Fibroblast of lung (primary cell): ENCODE results near the gene MYLK3. TPM values are rescaled to one million over a fixed set of nuclear protein-coding genes. Genes with fewer than 3 reads are reported as not detected.

Experiments
- DNase-seq, 2 donors: peaks; one replicate each; pipeline versions ENCODE4 v3.0.0 to v3.0.0-alpha.2; 2010; ENCODE audit warnings: low read depth in 2 of 2
- H2AFZ ChIP-seq: 2 replicates; pipeline ENCODE4 v1.5.1; 2012; ENCODE audit warnings: low read length, control low read depth, inconsistent platforms
- H3K27ac ChIP-seq: 2 replicates; pipeline ENCODE4 v1.5.1; 2011; ENCODE audit warnings: low read length, control low read depth; ENCODE audit not compliant: insufficient read depth
- H3K27me3 ChIP-seq: 2 replicates; pipeline ENCODE4 v1.5.1; 2011; ENCODE audit warnings: mild to moderate bottlenecking, low read length; ENCODE audit not compliant: control insufficient read depth, insufficient read depth
- H3K36me3 ChIP-seq: 2 replicates; pipeline ENCODE4 v1.5.1; 2011; ENCODE audit warnings: low read length; ENCODE audit not compliant: control insufficient read depth, insufficient read depth
- H3K4me1 ChIP-seq: 2 replicates; pipeline ENCODE4 v1.5.1; 2011; ENCODE audit warnings: low read length; ENCODE audit not compliant: control insufficient read depth, insufficient read depth; ENCODE audit errors: extremely low read depth
- H3K4me2 ChIP-seq: 2 replicates; pipeline ENCODE4 v1.5.1; 2011; ENCODE audit warnings: low read length, control low read depth; ENCODE audit not compliant: insufficient read depth; ENCODE audit errors: extremely low read depth
- H3K4me3 ChIP-seq, 4 experiments: fragments of 200-600 bp in 1 of 4; sonication (generic) in 1 of 4; replicated peaks in 1 of 4; 2 replicates each; pipeline ENCODE4 v1.5.1; 2011 to 2016; ENCODE audit warnings: low read length in 4 of 4, low read depth in 3 of 4, mild to moderate bottlenecking in 3 of 4, control low read depth in 2 of 4, inconsistent platforms in 1 of 4, mixed read lengths in 1 of 4; ENCODE audit not compliant: insufficient read depth in 1 of 4; ENCODE audit errors: control extremely low read depth in 1 of 4
- H3K79me2 ChIP-seq: 2 replicates; pipeline ENCODE4 v1.5.1; 2012; ENCODE audit warnings: mild to moderate bottlenecking, low read length, inconsistent platforms; ENCODE audit not compliant: control insufficient read depth, insufficient read depth
- H3K9ac ChIP-seq: 2 replicates; pipeline ENCODE4 v1.5.1; 2011; ENCODE audit warnings: mild to moderate bottlenecking, low read length, control low read depth; ENCODE audit not compliant: insufficient read depth
- H3K9me3 ChIP-seq: 2 replicates; pipeline ENCODE4 v1.5.1; 2012; ENCODE audit warnings: low read depth, low read length; ENCODE audit not compliant: control insufficient read depth, insufficient read depth
- H4K20me1 ChIP-seq: 2 replicates; pipeline ENCODE4 v1.5.1; 2011; ENCODE audit warnings: low read length; ENCODE audit not compliant: control insufficient read depth, insufficient read depth; ENCODE audit errors: extremely low read depth
- EZH2 ChIP-seq: IDR thresholded peaks from 2 replicates; pipeline ENCODE4 v1.5.1; 2012; ENCODE audit warnings: low read length, control low read depth, mild to moderate bottlenecking; ENCODE audit errors: missing control alignments
- polyA plus RNA-seq, 2 donors: library from polyadenylated mRNA; depleted of rRNA in 1 of 2; stranded (reverse) in 1 of 2; unstranded in 1 of 2; fragments of >200 nt; gene quantifications; 2 replicates each; pipeline ENCODE4 v1.2.1, GENCODE V29; 2011 to 2012; ENCODE audit warnings: missing spikeins in 1 of 2
- total RNA-seq: library from RNA; depleted of rRNA; stranded (reverse); fragments of >200 nt; gene quantifications from 2 replicates; pipeline ENCODE4 v1.2.1, GENCODE V29; 2014
- TF ChIP-seq, protein P1 (sequence below), 2 donors: IDR thresholded peaks in 1 of 2; conservative IDR thresholded peaks in 1 of 2; 1 replicate in 1 of 2; 2 replicates in 1 of 2; pipeline ENCODE4 v1.5.1; 2011 to 2012; ENCODE audit warnings: low read length in 2 of 2, control low read depth in 1 of 2, inconsistent platforms in 1 of 2, low read depth in 1 of 2, mild to moderate bottlenecking in 1 of 2

MYLK3 gene
- total and polyA plus RNA-seq, 2 donors (not counting 1 experiment from before 2014, with no cell fraction given), result 0.07 to 0.17 TPM

DNA sequence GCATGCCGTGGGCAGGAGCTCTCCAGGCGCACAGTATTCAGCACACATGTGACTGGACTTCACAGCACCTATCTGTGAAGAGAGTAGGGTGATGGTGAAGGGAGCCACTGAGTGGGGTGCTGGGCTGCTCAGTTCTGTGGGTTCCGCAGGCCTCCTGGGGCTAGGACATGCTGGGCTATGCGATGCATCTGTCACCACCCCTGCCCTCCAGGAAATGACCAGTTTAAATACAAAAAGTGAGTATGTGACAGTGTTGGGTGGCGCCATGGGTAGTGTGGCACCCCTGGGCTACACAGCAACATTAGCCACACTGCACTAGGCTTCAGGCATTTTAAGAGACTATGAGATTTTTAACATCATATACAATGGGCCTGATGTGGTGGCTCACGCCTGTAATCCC lies 28.6 kb downstream of the MYLK3 start:
- Histone ChIP-seq H3K9me3 (no peaks in the 10 kb centered on the region), H3K36me3 (no peaks in the 10 kb centered on the region), H3K9ac (no peak overlapping the region), H4K20me1 (no peaks in the 10 kb centered on the region), H3K4me3 (no peak overlapping the region), H3K27ac (no peak overlapping the region), H3K4me1 (no peaks in the 10 kb centered on the region), H3K27me3 (no peaks in the 10 kb centered on the region), H2AFZ (no peak overlapping the region), H3K79me2 (no peaks in the 10 kb centered on the region), H3K4me2 (no peak overlapping the region)
- no peak for DNase-seq
- TF ChIP-seq EZH2, result no peak
- TF ChIP-seq, protein P1, sequence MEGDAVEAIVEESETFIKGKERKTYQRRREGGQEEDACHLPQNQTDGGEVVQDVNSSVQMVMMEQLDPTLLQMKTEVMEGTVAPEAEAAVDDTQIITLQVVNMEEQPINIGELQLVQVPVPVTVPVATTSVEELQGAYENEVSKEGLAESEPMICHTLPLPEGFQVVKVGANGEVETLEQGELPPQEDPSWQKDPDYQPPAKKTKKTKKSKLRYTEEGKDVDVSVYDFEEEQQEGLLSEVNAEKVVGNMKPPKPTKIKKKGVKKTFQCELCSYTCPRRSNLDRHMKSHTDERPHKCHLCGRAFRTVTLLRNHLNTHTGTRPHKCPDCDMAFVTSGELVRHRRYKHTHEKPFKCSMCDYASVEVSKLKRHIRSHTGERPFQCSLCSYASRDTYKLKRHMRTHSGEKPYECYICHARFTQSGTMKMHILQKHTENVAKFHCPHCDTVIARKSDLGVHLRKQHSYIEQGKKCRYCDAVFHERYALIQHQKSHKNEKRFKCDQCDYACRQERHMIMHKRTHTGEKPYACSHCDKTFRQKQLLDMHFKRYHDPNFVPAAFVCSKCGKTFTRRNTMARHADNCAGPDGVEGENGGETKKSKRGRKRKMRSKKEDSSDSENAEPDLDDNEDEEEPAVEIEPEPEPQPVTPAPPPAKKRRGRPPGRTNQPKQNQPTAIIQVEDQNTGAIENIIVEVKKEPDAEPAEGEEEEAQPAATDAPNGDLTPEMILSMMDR (conservative IDR thresholded peaks at IDR 0.05 in 1 of 2, IDR thresholded peaks at IDR 0.05 in 1 of 2; ENCODE audit: low read depth in 1 of 2, low read length in 2 of 2), result no peak

GRCh38 chr16:46718214-46718613 lies 29.9 kb downstream of the MYLK3 start:
- H3K27ac ChIP-seq, result no peak overlapping the region
- no peak overlapping the region for H3K4me3 ChIP-seq
- H3K9me3 ChIP-seq, result no peaks in the 10 kb centered on the region
- H2AFZ ChIP-seq, result no peak overlapping the region
- H3K36me3 ChIP-seq, result no peaks in the 10 kb centered on the region
- H3K9ac ChIP-seq, result no peak overlapping the region
- no peaks in the 10 kb centered on the region for H3K4me1 ChIP-seq
- no peak overlapping the region for H3K4me2 ChIP-seq
- TF ChIP-seq EZH2, result no peak
- TF ChIP-seq, protein P1 (conservative IDR thresholded peaks at IDR 0.05 in 1 of 2, IDR thresholded peaks at IDR 0.05 in 1 of 2; ENCODE audit: low read depth in 1 of 2, low read length in 2 of 2), result no peak
- no peak for DNase-seq
- H3K27me3 ChIP-seq, result no peaks in the 10 kb centered on the region
- no peaks in the 10 kb centered on the region for H3K79me2 ChIP-seq
- H4K20me1 ChIP-seq, result no peaks in the 10 kb centered on the region

DNA sequence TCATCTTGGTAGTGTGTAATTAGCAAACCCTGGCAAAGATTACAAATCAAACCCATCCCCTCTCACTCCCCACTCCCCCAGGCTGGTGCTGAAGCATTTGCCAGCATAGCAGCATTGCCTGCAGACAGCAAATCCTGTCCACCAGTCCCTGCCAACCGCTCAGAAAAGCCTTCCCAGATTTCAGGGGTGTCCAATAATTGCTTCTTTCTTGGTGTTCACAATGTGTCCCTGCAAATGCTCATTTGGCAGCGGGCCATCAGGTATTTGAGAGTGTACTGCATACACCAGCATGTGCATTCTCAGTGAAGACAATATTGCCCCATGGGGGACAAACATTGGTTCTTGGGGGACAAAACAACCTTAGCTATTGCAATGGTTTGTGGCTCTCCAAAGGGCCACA lies 30.5 kb downstream of the MYLK3 start:
- H3K4me1 ChIP-seq, result no peaks in the 10 kb centered on the region
- no peak overlapping the region for H3K4me2 ChIP-seq
- no peaks in the 10 kb centered on the region for H3K79me2 ChIP-seq
- H3K9ac ChIP-seq, result no peak overlapping the region
- H3K4me3 ChIP-seq, result no peak overlapping the region
- H2AFZ ChIP-seq, result no peak overlapping the region
- no peak overlapping the region for H3K27ac ChIP-seq
- no peaks in the 10 kb centered on the region for H4K20me1 ChIP-seq
- no peaks in the 10 kb centered on the region for H3K36me3 ChIP-seq
- TF ChIP-seq EZH2, result no peak
- TF ChIP-seq, protein P1 (conservative IDR thresholded peaks at IDR 0.05 in 1 of 2, IDR thresholded peaks at IDR 0.05 in 1 of 2; ENCODE audit: low read depth in 1 of 2, low read length in 2 of 2), result no peak
- no peaks in the 10 kb centered on the region for H3K9me3 ChIP-seq
- H3K27me3 ChIP-seq, result no peaks in the 10 kb centered on the region
- DNase-seq, result no peak
